ENCODE measurements around the gene DDX47.
"Not testable (repeated sequence)": the region's sequence is repeated elsewhere in the genome, so short reads cannot be mapped to it uniquely, and the experiment has no call there.

Gene DDX47

GRCh38 chr12:12823300-12823699 lies 10.2 kb downstream of the DDX47 start:
- DNase-seq (ENCODE audit: low read depth) = no peak

- DNase-seq (ENCODE audit: low read depth) = no peak
Measured at GRCh38 chr12:12823811-12824210, 10.7 kb downstream of the DDX47 start.

GRCh38 chr12:12835378-12836146 lies 22.4 kb downstream of the DDX47 start:
- no peak for DNase-seq (ENCODE audit: low read depth)

- DNase-seq (ENCODE audit: low read depth) = no peak
Measured at GRCh38 chr12:12836571-12836970, 23.4 kb downstream of the DDX47 start.

- no peak for DNase-seq (ENCODE audit: low read depth)
Measured at GRCh38 chr12:12837025-12837812, 24.1 kb downstream of the DDX47 start.

- DNase-seq (ENCODE audit: low read depth) = no peak
Measured at GRCh38 chr12:12837813-12838153, 24.6 kb downstream of the DDX47 start.

- no peak for DNase-seq (ENCODE audit: low read depth)
Measured at GRCh38 chr12:12839003-12839395, 25.9 kb downstream of the DDX47 start.

- DNase-seq (ENCODE audit: low read depth) = not testable (repeated sequence)
Measured at GRCh38 chr12:12839439-12839838, 26.3 kb downstream of the DDX47 start.

- DNase-seq (ENCODE audit: low read depth) = no peak
Measured at GRCh38 chr12:12839873-12840579, 26.9 kb downstream of the DDX47 start.

GRCh38 chr12:12840580-12840899 lies 27.4 kb downstream of the DDX47 start:
- DNase-seq (ENCODE audit: low read depth) = no peak

GRCh38 chr12:12841428-12841827 lies 28.3 kb downstream of the DDX47 start:
- DNase-seq (ENCODE audit: low read depth) = not testable (repeated sequence)

GRCh38 chr12:12845794-12846243 lies 32.7 kb downstream of the DDX47 start:
- no peak for DNase-seq (ENCODE audit: low read depth)

GRCh38 chr12:12846780-12847179 lies 33.6 kb downstream of the DDX47 start:
- not testable (repeated sequence) for DNase-seq (ENCODE audit: low read depth)

- no peak for DNase-seq (ENCODE audit: low read depth)
Measured at GRCh38 chr12:12853435-12853834, 40.3 kb downstream of the DDX47 start.

GRCh38 chr12:12859690-12860089 lies 46.5 kb downstream of the DDX47 start:
- DNase-seq (ENCODE audit: low read depth) = no peak

GRCh38 chr12:12864243-12864642 lies 51.1 kb downstream of the DDX47 start:
- no peak for DNase-seq (ENCODE audit: low read depth)

- no peak for DNase-seq (ENCODE audit: low read depth)
Measured at GRCh38 chr12:12868477-12869235, 55.5 kb downstream of the DDX47 start.

GRCh38 chr12:12870465-12870864 lies 57.3 kb downstream of the DDX47 start:
- DNase-seq (ENCODE audit: low read depth) = no peak

GRCh38 chr12:12871587-12872138 lies 58.5 kb downstream of the DDX47 start:
- DNase-seq (ENCODE audit: low read depth) = no peak

- DNase-seq (ENCODE audit: low read depth) = no peak
Measured at GRCh38 chr12:12872139-12872933, 59.2 kb downstream of the DDX47 start.

- DNase-seq (ENCODE audit: low read depth) = no peak
Measured at GRCh38 chr12:12872934-12873275, 59.8 kb downstream of the DDX47 start.
